ENCODE results near the gene PTPN6.

PTPN6 gene

GRCh38 chr12:6979453-6979852, 28.3 kb downstream of the PTPN6 start:
- H3K4me3 ChIP-seq (ENCODE audit: low read depth, low read length) = no peak overlapping the region
- no peak for TF ChIP-seq CTCF (IDR thresholded peaks at IDR 0.05; ENCODE audit: borderline replicate concordance, insufficient read depth, low read depth, low read length)

GRCh38 chr12:6980075-6980474, 28.9 kb downstream of the PTPN6 start:
- H3K4me3 ChIP-seq (ENCODE audit: low read depth, low read length) = no peak overlapping the region
- TF ChIP-seq CTCF (IDR thresholded peaks at IDR 0.05; ENCODE audit: borderline replicate concordance, insufficient read depth, low read depth, low read length) = no peak

- H3K4me3 ChIP-seq (ENCODE audit: low read depth, low read length) = no peak overlapping the region
- no peak for TF ChIP-seq CTCF (IDR thresholded peaks at IDR 0.05; ENCODE audit: borderline replicate concordance, insufficient read depth, low read depth, low read length)
Observed at GRCh38 chr12:6980740-6981139, 29.6 kb downstream of the PTPN6 start.

- TF ChIP-seq CTCF (IDR thresholded peaks at IDR 0.05; ENCODE audit: borderline replicate concordance, insufficient read depth, low read depth, low read length) = no peak
- no peak overlapping the region for H3K4me3 ChIP-seq (ENCODE audit: low read depth, low read length)
Observed at GRCh38 chr12:6981152-6982052, 30.2 kb downstream of the PTPN6 start.

- no peak for TF ChIP-seq CTCF (IDR thresholded peaks at IDR 0.05; ENCODE audit: borderline replicate concordance, insufficient read depth, low read depth, low read length)
- no peak overlapping the region for H3K4me3 ChIP-seq (ENCODE audit: low read depth, low read length)
Observed at GRCh38 chr12:6982532-6982931, 31.4 kb downstream of the PTPN6 start.

- no peak for TF ChIP-seq CTCF (IDR thresholded peaks at IDR 0.05; ENCODE audit: borderline replicate concordance, insufficient read depth, low read depth, low read length)
- no peak overlapping the region for H3K4me3 ChIP-seq (ENCODE audit: low read depth, low read length)
Observed at GRCh38 chr12:6987956-6988553, 36.9 kb downstream of the PTPN6 start.

- no peak for TF ChIP-seq CTCF (IDR thresholded peaks at IDR 0.05; ENCODE audit: borderline replicate concordance, insufficient read depth, low read depth, low read length)
- no peak overlapping the region for H3K4me3 ChIP-seq (ENCODE audit: low read depth, low read length)
Observed at GRCh38 chr12:6996040-6996441, 44.9 kb downstream of the PTPN6 start.
